ENCODE results near the gene CALN1. TPM values are rescaled to one million over a fixed set of nuclear protein-coding genes. Genes with fewer than 3 reads are reported as not detected.

The CALN1 gene
- total and polyA plus RNA-seq, 2 of the 8 experiments (the other 6 are each of a cell fraction or from before 2014, with no cell fraction given): 6.4 to 15.2 TPM

DNA sequence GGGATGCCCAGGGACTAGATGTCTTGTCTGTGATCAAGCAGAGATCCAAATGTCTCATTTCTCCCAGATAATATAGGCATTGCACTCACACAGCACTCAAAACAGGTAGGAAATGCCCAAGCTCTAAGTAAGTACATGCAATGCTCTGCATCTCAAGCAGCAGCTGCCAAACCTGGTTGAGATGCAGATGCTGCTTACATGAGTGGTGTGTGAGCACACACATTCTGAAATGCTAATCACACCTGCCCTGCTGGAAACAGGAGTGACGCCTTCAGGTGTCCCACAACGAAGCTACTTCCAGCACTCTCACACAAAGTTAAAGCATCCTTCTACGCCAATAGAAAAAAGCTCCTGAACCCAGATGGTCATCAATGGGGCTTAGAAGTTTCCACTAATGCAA lies 132.9 kb downstream of the CALN1 start:
- H2AFZ ChIP-seq (ENCODE audit: low read length): no peak overlapping the region
- no peaks in the 10 kb centered on the region for H3K27me3 ChIP-seq (replicated peaks in 1 of 4; ENCODE audit: control insufficient read depth in 3 of 4, extremely low read depth in 1 of 4, insufficient read depth in 3 of 4, low read length in 3 of 4)
- FAIRE-seq (no peak), DNase-seq (ENCODE audit: low read depth in 1 of 2, low spot score in 2 of 2) (no peak)
- POLR2A ChIA-PET (ENCODE audit: partially characterized antibody): interaction anchor here (0.8 kb wide), 1 partner anchor 11 kb away, joined by 3 read pairs; no protein-coding TSS in a partner anchor
- H3K9me3 ChIP-seq (ENCODE audit: insufficient read depth in 2 of 2, low read depth in 1 of 2, low read length in 1 of 2): peaks cover 0 to 9% of the 10 kb centered on the region in 2 experiments; a peak in 2 of 4 replicates
- CTCF ChIA-PET (ENCODE audit: partially characterized antibody): interaction anchor here (0.6 to 2.3 kb wide), 5 partner anchors 11 to 172 kb away, joined by 3 to 5 read pairs (median 3); no protein-coding TSS in a partner anchor
- H3K79me2 ChIP-seq (ENCODE audit: control insufficient read depth in 1 of 2, insufficient read depth in 2 of 2, low read length in 2 of 2): no peaks in the 10 kb centered on the region
- H3K23me2 ChIP-seq (ENCODE audit: low read depth, low read length): no peaks in the 10 kb centered on the region
- no peak overlapping the region for H2BK12ac ChIP-seq (ENCODE audit: low read depth, low read length)
- H3K4ac ChIP-seq (replicated peaks; ENCODE audit: insufficient read length, low read depth, low read length): no peak overlapping the region
- H3K4me1 ChIP-seq (replicated peaks in 1 of 4; ENCODE audit: control insufficient read depth in 3 of 4, insufficient read depth in 4 of 4, low read length in 3 of 4): no peaks in the 10 kb centered on the region; a peak in 1 of 7 replicates
- no peak overlapping the region for H3K56ac ChIP-seq (replicated peaks; ENCODE audit: insufficient read length, low read depth, low read length)
- no peak overlapping the region for H4K8ac ChIP-seq (ENCODE audit: extremely low read depth, insufficient read depth, low read length)
- H3K14ac ChIP-seq (ENCODE audit: insufficient read length): no peak overlapping the region
- no peak overlapping the region for H3K9ac ChIP-seq (replicated peaks in 1 of 4; ENCODE audit: extremely low read depth in 1 of 4, low read depth in 3 of 4, low read length in 3 of 4)
- H4K91ac ChIP-seq (replicated peaks; ENCODE audit: insufficient read length, low read length): no peak overlapping the region
- no peaks in the 10 kb centered on the region for H4K20me1 ChIP-seq (replicated peaks in 1 of 2; ENCODE audit: control insufficient read depth in 1 of 2, insufficient read depth in 2 of 2, low read length in 2 of 2)
- H3K4me3 ChIP-seq (ENCODE audit: extremely low read depth in 1 of 4, insufficient read depth in 2 of 4, low read depth in 3 of 4, low read length in 4 of 4): no peak overlapping the region
- no peak overlapping the region for H2BK20ac ChIP-seq (ENCODE audit: low read length)
- H3K36me3 ChIP-seq (ENCODE audit: control insufficient read depth in 2 of 4, insufficient read depth in 4 of 4, low read length in 3 of 4): peaks cover 0 to 7% (median 0%) of the 10 kb centered on the region in 4 experiments; a peak in 1 of 8 replicates
- H2BK120ac ChIP-seq (replicated peaks; ENCODE audit: low read depth, low read length): no peak overlapping the region
- H4K5ac ChIP-seq (ENCODE audit: insufficient read length, low read depth, low read length): no peak overlapping the region
- no peak overlapping the region for H3K4me2 ChIP-seq (ENCODE audit: insufficient read depth in 1 of 2, low read depth in 2 of 2, low read length in 2 of 2)
- no peak overlapping the region for H3K27ac ChIP-seq (ENCODE audit: low read depth, low read length)
- 60% methylated on average over 3 of the region's 3 CpGs; no CpG with 5 or more reads in 1 of the 2 experiments for WGBS, 2 experiments (ENCODE audit: extremely low coverage in 1 of 2, insufficient coverage in 1 of 2, insufficient read length in 1 of 2, insufficient replicate concordance in 2 of 2, low coverage in 1 of 2, low lambda C conversion rate in 2 of 2, missing lambda C conversion rate in 1 of 2)
- H2BK5ac ChIP-seq (ENCODE audit: low read depth, low read length): no peak overlapping the region
- H2AK5ac ChIP-seq (ENCODE audit: low read depth, low read length): no peak overlapping the region
- H3K23ac ChIP-seq (ENCODE audit: insufficient read length): no peak overlapping the region
- no peak overlapping the region for H3K18ac ChIP-seq (ENCODE audit: extremely low read depth, low read length)
- H3K79me1 ChIP-seq (ENCODE audit: low read depth, low read length): no peaks in the 10 kb centered on the region
- no peak overlapping the region for H2BK15ac ChIP-seq (ENCODE audit: low read length)

Measured in H1 (cell line).